ENCODE data around the gene CHRDL2.

GRCh38 chr11:74701351-74701750, 29.9 kb downstream of the CHRDL2 start:
- TF ChIP-seq CTCF (IDR thresholded peaks at IDR 0.05; ENCODE audit: low read length), result peak; percentile 56; the same call in 1 of the 2 replicates
- TF ChIP-seq EZH2 (IDR thresholded peaks at IDR 0.05; ENCODE audit: borderline replicate concordance, low read length), result no peak

Measured in OCI-LY1 (cell line).